HepG2 (cell line): ENCODE measurements around the gene CDH22. TPM values are rescaled to one million over a fixed set of nuclear protein-coding genes. Genes with fewer than 3 reads are reported as not detected.

Experiments used
- CENPX ChIP-seq: sonication (generic); formaldehyde crosslinking; IDR thresholded peaks from 2 replicates; pipeline ENCODE4 v1.9.0; 2021; ENCODE audit warnings: mild to moderate bottlenecking, missing genetic modification reagents, moderate library complexity
- DNMT1 ChIP-seq: sonication (generic); formaldehyde crosslinking; IDR thresholded peaks from 2 replicates; pipeline ENCODE4 v1.5.1; 2020; ENCODE audit warnings: mild to moderate bottlenecking, missing genetic modification reagents
- GFI1 ChIP-seq: sonication (generic); formaldehyde crosslinking; IDR thresholded peaks from 2 replicates; pipeline ENCODE4 v1.5.0; 2020; ENCODE audit warnings: missing genetic modification reagents, mild to moderate bottlenecking, borderline replicate concordance
- GTF2F1 ChIP-seq: fragments of 150-350 bp; IDR thresholded peaks from 2 replicates; pipeline ENCODE4 v1.6.1; 2014; ENCODE audit warnings: low read length
- HDAC1 ChIP-seq: sonication (generic); formaldehyde crosslinking; IDR thresholded peaks from 2 replicates; pipeline ENCODE4 v1.5.1; 2020; ENCODE audit warnings: mild to moderate bottlenecking, missing genetic modification reagents
- KLF11 ChIP-seq: IDR thresholded peaks from 2 replicates; pipeline ENCODE4 v1.6.1; 2016; ENCODE audit warnings: missing compliant biosample characterization
- NFE2L1 ChIP-seq: sonication (generic); formaldehyde crosslinking; IDR thresholded peaks from 2 replicates; pipeline ENCODE4 v1.4.0; 2020; ENCODE audit warnings: missing genetic modification reagents, mild to moderate bottlenecking, borderline replicate concordance
- RAD51 ChIP-seq: fragments of 450-650 bp; IDR thresholded peaks from 2 replicates; pipeline ENCODE4 v1.6.1; 2016; ENCODE audit warnings: borderline replicate concordance
- RARA ChIP-seq: IDR thresholded peaks from 2 replicates; pipeline ENCODE4 v1.6.1; 2016; ENCODE audit warnings: missing genetic modification reagents, missing compliant biosample characterization
- SMAD9 ChIP-seq: sonication (generic); formaldehyde crosslinking; IDR thresholded peaks from 2 replicates; pipeline ENCODE4 v1.5.1; 2020; ENCODE audit warnings: mild to moderate bottlenecking, missing genetic modification reagents
- SNRNP70 ChIP-seq: fragments of 200-400 bp; formaldehyde crosslinking; IDR thresholded peaks from 2 replicates; pipeline ENCODE4 v1.6.1; 2017; ENCODE audit warnings: mild to moderate bottlenecking, low read depth, low read length, moderate library complexity
- ZFP36 ChIP-seq: fragments of 150-350 bp; IDR thresholded peaks from 2 replicates; pipeline ENCODE4 v1.6.1; 2018; ENCODE audit warnings: borderline replicate concordance, low read length, low read depth; ENCODE audit not compliant: partially characterized antibody
- ZNF33B ChIP-seq: sonication (generic); formaldehyde crosslinking; IDR thresholded peaks from 2 replicates; pipeline ENCODE4 v1.5.1; 2020; ENCODE audit warnings: mild to moderate bottlenecking, missing genetic modification reagents
- ZNF605 ChIP-seq: sonication (generic); formaldehyde crosslinking; IDR thresholded peaks from 2 replicates; pipeline ENCODE4 v1.8.0; 2022; ENCODE audit warnings: mild to moderate bottlenecking, missing genetic modification reagents
- polyA plus RNA-seq, 8 experiments: library from polyadenylated mRNA; depleted of rRNA in 3 of 8; stranded (reverse) in 7 of 8; unstranded in 1 of 8; fragments of >200 nt; fragmentation: Illumina TruSeq in 4 of 8; extraction: Trizol in 4 of 8; gene quantifications; 2 replicates each; pipeline versions ENCODE4 v1.2.1 to v1.2.3, GENCODE V29; 2011 to 2016; ENCODE audit warnings: low read depth in 4 of 8, missing spikeins in 1 of 8, mixed read lengths in 1 of 8; ENCODE audit not compliant: insufficient read depth in 1 of 8
- total RNA-seq, 5 experiments: library from RNA; depleted of rRNA; stranded (reverse); fragments of >200 nt; fragmentation: Illumina TruSeq; extraction: Trizol; gene quantifications; 2 replicates each; pipeline ENCODE4 v1.2.3, GENCODE V29; 2016; ENCODE audit warnings: low read depth in 1 of 5
- TF ChIP-seq, protein P1 (sequence below): sonication (generic); formaldehyde crosslinking; IDR thresholded peaks from 2 replicates; pipeline ENCODE4 v1.4.0; 2020; ENCODE audit warnings: low read depth, mild to moderate bottlenecking, missing genetic modification reagents
- TF ChIP-seq, protein P2 (sequence below), 2 experiments: fragments of 450-650 bp in 1 of 2; sonication (generic) in 1 of 2; formaldehyde crosslinking in 1 of 2; IDR thresholded peaks; 2 replicates each; pipeline versions ENCODE4 v1.6.1 to v1.8.0; 2016 to 2022; ENCODE audit warnings: antibody characterized with exemption in 1 of 2, mild to moderate bottlenecking in 1 of 2, missing genetic modification reagents in 1 of 2
- TF ChIP-seq, protein P3 (sequence below): IDR thresholded peaks from 2 replicates; pipeline ENCODE4 v1.6.1; 2016; ENCODE audit warnings: low read depth, borderline replicate concordance
- TF ChIP-seq, protein P4 (sequence below): sonication (generic); formaldehyde crosslinking; IDR thresholded peaks from 2 replicates; pipeline ENCODE4 v1.4.0; 2020; ENCODE audit warnings: mild to moderate bottlenecking, missing genetic modification reagents

The CDH22 gene
- total and polyA plus RNA-seq, 2 of the 13 experiments (the other 11 are each of a cell fraction or from before 2014, with no cell fraction given) = not detected

DNA sequence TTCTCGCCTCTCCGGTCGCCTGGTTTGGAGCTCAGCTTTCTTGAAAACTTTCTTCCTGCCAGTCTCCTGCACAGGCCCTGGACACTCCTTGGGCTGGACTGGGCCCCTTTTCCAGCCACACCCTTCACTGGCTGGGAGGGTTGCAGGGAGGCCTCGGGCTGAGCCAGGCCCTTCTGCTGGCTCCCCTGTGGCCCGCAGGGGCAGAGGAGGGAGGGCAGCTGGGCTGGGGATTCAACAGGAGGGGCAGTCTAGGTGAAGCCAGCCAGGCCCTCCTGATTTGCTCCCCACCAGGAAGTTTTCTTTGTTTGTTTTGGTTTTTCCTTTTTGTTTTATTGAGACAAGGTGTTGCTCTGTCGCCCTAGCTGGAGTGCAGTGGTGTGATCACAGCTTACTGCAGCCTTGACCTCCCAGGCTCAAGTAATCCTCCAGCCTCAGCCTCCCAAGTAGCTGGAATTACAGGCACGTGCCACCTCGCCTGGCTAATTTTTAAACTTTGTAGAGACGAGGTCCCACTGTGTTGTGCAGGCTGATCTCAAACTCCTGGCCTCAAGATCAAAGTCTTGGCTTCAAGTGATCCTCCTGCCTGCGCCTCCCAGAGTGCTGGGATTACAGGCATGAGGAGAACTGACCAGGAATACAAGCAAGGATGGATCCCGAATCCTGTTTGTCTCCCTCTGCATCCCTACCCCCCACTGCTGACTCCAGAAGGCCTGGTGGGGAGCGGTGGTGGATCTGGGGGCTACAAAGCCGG is 23.5 kb upstream of the CDH22 start (continued):
- TF ChIP-seq SMAD9 (no peak), RAD51 (no peak), ZNF33B (CRISPR knock-in tag) (no peak), GTF2F1 (no peak), NFE2L1 (CRISPR knock-in tag) (no peak), SNRNP70 (no peak), ZFP36 (no peak), DNMT1 (0 out of 2 replicates have a peak, but pooled peaks have one; percentile 56), CENPX (CRISPR knock-in tag) (no peak), ZNF605 (peak; percentile 43; the same call in 1 of the 2 replicates), RARA (CRISPR knock-in tag) (no peak), KLF11 (CRISPR knock-in tag) (no peak), HDAC1 (CRISPR knock-in tag) (no peak), GFI1 (CRISPR knock-in tag) (no peak)
- TF ChIP-seq, protein P1, sequence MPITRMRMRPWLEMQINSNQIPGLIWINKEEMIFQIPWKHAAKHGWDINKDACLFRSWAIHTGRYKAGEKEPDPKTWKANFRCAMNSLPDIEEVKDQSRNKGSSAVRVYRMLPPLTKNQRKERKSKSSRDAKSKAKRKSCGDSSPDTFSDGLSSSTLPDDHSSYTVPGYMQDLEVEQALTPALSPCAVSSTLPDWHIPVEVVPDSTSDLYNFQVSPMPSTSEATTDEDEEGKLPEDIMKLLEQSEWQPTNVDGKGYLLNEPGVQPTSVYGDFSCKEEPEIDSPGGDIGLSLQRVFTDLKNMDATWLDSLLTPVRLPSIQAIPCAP (CRISPR knock-in tag) = no peak
- TF ChIP-seq, protein P2, sequence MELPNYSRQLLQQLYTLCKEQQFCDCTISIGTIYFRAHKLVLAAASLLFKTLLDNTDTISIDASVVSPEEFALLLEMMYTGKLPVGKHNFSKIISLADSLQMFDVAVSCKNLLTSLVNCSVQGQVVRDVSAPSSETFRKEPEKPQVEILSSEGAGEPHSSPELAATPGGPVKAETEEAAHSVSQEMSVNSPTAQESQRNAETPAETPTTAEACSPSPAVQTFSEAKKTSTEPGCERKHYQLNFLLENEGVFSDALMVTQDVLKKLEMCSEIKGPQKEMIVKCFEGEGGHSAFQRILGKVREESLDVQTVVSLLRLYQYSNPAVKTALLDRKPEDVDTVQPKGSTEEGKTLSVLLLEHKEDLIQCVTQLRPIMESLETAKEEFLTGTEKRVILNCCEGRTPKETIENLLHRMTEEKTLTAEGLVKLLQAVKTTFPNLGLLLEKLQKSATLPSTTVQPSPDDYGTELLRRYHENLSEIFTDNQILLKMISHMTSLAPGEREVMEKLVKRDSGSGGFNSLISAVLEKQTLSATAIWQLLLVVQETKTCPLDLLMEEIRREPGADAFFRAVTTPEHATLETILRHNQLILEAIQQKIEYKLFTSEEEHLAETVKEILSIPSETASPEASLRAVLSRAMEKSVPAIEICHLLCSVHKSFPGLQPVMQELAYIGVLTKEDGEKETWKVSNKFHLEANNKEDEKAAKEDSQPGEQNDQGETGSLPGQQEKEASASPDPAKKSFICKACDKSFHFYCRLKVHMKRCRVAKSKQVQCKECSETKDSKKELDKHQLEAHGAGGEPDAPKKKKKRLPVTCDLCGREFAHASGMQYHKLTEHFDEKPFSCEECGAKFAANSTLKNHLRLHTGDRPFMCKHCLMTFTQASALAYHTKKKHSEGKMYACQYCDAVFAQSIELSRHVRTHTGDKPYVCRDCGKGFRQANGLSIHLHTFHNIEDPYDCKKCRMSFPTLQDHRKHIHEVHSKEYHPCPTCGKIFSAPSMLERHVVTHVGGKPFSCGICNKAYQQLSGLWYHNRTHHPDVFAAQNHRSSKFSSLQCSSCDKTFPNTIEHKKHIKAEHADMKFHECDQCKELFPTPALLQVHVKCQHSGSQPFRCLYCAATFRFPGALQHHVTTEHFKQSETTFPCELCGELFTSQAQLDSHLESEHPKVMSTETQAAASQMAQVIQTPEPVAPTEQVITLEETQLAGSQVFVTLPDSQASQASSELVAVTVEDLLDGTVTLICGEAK (IDR thresholded peaks at IDR 0.05) = no peak
- TF ChIP-seq, protein P2 (CRISPR knock-in tag; IDR thresholded peaks at IDR 0.05) = 0 out of 2 replicates have a peak, but pooled peaks have one; percentile 22
- TF ChIP-seq, protein P3, sequence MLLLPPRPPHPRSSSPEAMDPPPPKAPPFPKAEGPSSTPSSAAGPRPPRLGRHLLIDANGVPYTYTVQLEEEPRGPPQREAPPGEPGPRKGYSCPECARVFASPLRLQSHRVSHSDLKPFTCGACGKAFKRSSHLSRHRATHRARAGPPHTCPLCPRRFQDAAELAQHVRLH = 0 out of 2 replicates have a peak, but pooled peaks have one; percentile 29
- TF ChIP-seq, protein P4, sequence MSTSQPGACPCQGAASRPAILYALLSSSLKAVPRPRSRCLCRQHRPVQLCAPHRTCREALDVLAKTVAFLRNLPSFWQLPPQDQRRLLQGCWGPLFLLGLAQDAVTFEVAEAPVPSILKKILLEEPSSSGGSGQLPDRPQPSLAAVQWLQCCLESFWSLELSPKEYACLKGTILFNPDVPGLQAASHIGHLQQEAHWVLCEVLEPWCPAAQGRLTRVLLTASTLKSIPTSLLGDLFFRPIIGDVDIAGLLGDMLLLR (CRISPR knock-in tag) = 0 out of 2 replicates have a peak, but pooled peaks have one; percentile 27
